Thymus (tissue), 11 donors: ENCODE data around the gene FRZB. TPM values are rescaled to one million over a fixed set of nuclear protein-coding genes. Genes with fewer than 3 reads are reported as not detected.

Experiments
- DNase-seq, 9 donors: peaks; one replicate each; pipeline ENCODE4 v3.0.0-alpha.2; 2013; ENCODE audit warnings: low spot score in 9 of 9, low read depth in 6 of 9, missing footprints in 1 of 9
- H3K27ac ChIP-seq, 2 donors: one replicate each; pipeline ENCODE4 v1.5.1; 2013; ENCODE audit warnings: control low read depth in 1 of 2, low read depth in 1 of 2, low read length in 1 of 2, mild to moderate bottlenecking in 1 of 2, moderate library complexity in 1 of 2
- H3K27me3 ChIP-seq, 2 donors: one replicate each; pipeline ENCODE4 v1.5.1; 2013; ENCODE audit warnings: low read length in 1 of 2; ENCODE audit not compliant: control insufficient read depth in 2 of 2, insufficient read depth in 1 of 2
- H3K36me3 ChIP-seq, 2 donors: one replicate each; pipeline ENCODE4 v1.5.1; 2013; ENCODE audit warnings: low read length in 1 of 2, mild to moderate bottlenecking in 1 of 2, moderate library complexity in 1 of 2; ENCODE audit not compliant: control insufficient read depth in 2 of 2, insufficient read depth in 2 of 2
- H3K4me1 ChIP-seq, 2 donors: one replicate each; pipeline ENCODE4 v1.5.1; 2013; ENCODE audit warnings: low read length in 2 of 2; ENCODE audit not compliant: control insufficient read depth in 2 of 2, insufficient read depth in 2 of 2
- H3K4me3 ChIP-seq, 2 donors: one replicate each; pipeline ENCODE4 v1.5.1; 2013; ENCODE audit warnings: low read length in 2 of 2, control low read depth in 1 of 2, mild to moderate bottlenecking in 1 of 2
- H3K9me3 ChIP-seq, 2 donors: one replicate each; pipeline ENCODE4 v1.5.1; 2013; ENCODE audit warnings: low read length in 1 of 2, mild to moderate bottlenecking in 1 of 2; ENCODE audit not compliant: control insufficient read depth in 2 of 2, insufficient read depth in 1 of 2
- WGBS: extraction: QIAGEN DNeasy Blood & Tissue Kit; methylation state at CpG from one replicate; pipeline ENCODE4 v1.1.7; 2013; 5-methylcytosine and 5-hydroxymethylcytosine counted together
- polyA plus RNA-seq: library from polyadenylated mRNA; stranded (reverse); fragments of 200-250 nt; gene quantifications from one replicate; pipeline ENCODE4 v1.2.3, GENCODE V29; 2013
- total RNA-seq: library from RNA; stranded (reverse); fragments of 120-200 nt; gene quantifications from one replicate; pipeline ENCODE4 v1.2.4, GENCODE V29; 2013
- donor health status: healthy.

FRZB gene
- total and polyA plus RNA-seq, 2 donors, result 2.5 to 5.0 TPM

DNA sequence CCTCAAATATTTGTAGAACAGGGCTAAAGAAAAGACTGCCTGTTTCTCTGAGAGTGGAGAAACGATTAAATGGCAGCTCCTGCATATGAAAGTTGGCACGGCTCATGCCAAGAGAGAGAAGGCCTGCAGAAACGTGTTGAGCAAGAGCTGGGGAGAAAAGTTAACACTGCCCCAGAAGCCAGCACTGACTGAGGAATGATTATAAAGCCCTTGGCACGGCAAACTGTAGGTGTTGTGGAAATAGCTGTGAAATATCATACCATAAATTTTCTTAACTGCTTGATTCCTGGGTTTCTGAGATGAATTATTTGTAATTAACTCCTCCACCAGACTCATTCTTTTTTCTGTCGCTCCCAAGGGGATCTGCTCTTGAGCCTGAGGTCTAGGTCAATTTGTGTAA, 4.3 kb downstream of the FRZB start:
- Histone ChIP-seq H3K9me3 (peaks cover 0 to 3% of the 10 kb centered on the region in 2 donors), H3K27ac (no peak overlapping the region), H3K36me3 (no peaks in the 10 kb centered on the region), H3K4me1 (peaks cover 0 to 12% of the 10 kb centered on the region in 2 donors), H3K4me3 (no peak overlapping the region), H3K27me3 (peaks cover 13 to 33% of the 10 kb centered on the region in 2 donors)
- no peak for DNase-seq
- 89% methylated on average over 5 of the region's 5 CpGs for WGBS

DNA sequence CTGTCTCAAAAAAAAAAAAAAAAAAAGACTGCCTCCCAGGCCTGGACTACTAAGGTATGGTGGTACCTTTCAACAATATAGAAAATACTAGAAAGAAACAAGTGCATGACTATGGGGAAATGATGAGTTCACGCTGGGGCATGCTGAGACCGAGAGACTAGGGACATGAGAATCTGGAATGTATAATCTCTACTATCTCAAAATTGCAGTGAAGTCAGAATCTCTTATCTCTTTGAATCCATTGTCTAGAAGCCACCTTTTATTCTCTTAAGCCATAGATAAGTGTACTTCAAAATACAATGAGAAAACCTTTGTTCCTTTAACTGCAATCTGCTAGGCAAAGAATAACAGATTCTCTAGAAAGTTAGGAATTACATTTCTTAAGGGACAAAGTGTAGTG, 5.6 kb downstream of the FRZB start:
- H3K27ac ChIP-seq, result no peak overlapping the region
- WGBS, result 98% methylated on average over 2 of the region's 2 CpGs

DNA sequence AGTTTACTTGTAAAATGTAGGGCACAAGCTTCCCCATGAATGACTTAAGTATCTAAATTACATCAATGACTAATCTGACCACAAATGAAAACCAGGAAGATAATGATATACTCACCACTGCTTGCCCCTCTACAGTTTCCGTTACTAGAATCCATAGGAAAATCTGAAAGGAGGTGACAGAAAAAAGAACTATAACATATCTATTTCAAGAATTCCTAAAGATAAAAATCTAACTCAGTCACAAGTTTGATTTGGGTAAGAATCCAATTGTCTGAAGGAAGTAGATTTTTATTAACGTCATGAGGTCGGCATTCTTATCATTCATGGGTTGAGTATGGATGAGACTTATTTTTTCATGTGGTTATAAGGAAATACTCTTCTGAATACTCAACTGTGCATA, 7.8 kb downstream of the FRZB start:
- H3K27me3 ChIP-seq, result peaks cover 0 to under 1% of the 10 kb centered on the region in 2 donors
- DNase-seq, result no peak
- H3K36me3 ChIP-seq, result no peaks in the 10 kb centered on the region
- H3K4me1 ChIP-seq, result no peaks in the 10 kb centered on the region
- WGBS, result 94% methylated on average over 3 of the region's 3 CpGs
- no peak overlapping the region for H3K27ac ChIP-seq
- no peaks in the 10 kb centered on the region for H3K9me3 ChIP-seq
- H3K4me3 ChIP-seq, result no peak overlapping the region

More for the DNA sequence above, 5.6 kb downstream of the FRZB start:
- Histone ChIP-seq H3K9me3 (no peaks in the 10 kb centered on the region), H3K27me3 (peaks cover 3 to 21% of the 10 kb centered on the region in 2 donors), H3K4me1 (no peaks in the 10 kb centered on the region), H3K36me3 (no peaks in the 10 kb centered on the region), H3K4me3 (no peak overlapping the region)
- DNase-seq, result no peak

DNA sequence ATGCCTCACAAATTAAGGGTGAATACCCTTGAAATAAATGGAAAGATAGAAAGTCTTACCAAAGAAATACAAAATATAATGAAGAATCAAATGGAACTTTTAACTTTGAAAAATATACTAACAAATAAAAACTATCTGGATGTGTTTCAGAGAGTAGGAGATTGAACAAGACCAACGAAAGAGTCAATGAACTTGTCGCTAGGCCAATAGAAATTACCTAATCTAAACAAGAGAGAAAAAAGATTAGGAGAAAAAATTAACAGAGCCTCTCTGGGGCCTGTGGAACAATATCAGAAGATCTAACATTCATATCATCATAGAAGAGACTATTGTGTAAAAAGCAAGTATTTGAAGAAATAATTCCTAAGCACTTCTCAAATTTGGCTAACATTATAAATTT, 11.1 kb downstream of the FRZB start:
- Histone ChIP-seq H3K36me3 (no peaks in the 10 kb centered on the region), H3K4me3 (no peak overlapping the region), H3K27ac (no peak overlapping the region), H3K9me3 (no peaks in the 10 kb centered on the region), H3K27me3 (no peaks in the 10 kb centered on the region), H3K4me1 (no peaks in the 10 kb centered on the region)
- 94% methylated on average over 2 of the region's 2 CpGs for WGBS
- no peak for DNase-seq

DNA sequence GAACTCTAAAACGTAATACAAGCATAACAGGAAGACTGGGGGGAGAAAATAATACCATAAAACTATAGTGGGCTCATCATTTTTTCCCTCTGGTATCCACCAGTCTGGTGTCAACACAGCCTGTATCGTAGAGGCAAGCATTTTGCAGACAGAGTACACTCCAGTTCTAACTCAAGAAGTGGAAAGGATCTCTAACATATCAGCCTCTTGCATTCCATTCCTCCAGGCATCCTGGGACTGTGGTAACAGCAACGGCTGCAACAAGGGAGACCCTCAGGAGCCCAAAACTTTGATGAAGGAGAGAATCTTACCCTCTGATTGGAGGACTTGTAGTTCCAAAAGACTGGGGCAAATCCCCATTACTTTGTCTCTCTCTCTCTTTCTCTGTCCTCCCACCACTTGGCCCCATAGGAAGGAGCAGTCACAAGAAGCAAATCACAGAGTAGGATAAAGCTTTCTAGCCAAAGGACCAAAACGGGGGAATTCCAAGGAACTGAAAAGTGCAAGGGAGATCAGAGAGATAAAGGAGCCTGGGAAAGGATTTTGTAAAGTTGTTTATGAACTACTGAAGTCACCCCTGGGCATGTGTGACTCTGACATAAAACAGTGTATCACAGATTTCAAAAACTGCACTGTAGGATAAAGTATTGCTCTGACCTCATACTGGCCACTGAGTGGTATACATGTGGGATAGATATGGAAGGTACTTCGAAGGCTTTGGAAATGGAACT, 11.9 kb downstream of the FRZB start:
- Histone ChIP-seq H3K27ac (no peak overlapping the region), H3K27me3 (no peaks in the 10 kb centered on the region), H3K36me3 (no peaks in the 10 kb centered on the region), H3K9me3 (no peaks in the 10 kb centered on the region), H3K4me3 (no peak overlapping the region), H3K4me1 (no peaks in the 10 kb centered on the region)
- 85% methylated on average over 5 of the region's 5 CpGs for WGBS
- no peak for DNase-seq

DNA sequence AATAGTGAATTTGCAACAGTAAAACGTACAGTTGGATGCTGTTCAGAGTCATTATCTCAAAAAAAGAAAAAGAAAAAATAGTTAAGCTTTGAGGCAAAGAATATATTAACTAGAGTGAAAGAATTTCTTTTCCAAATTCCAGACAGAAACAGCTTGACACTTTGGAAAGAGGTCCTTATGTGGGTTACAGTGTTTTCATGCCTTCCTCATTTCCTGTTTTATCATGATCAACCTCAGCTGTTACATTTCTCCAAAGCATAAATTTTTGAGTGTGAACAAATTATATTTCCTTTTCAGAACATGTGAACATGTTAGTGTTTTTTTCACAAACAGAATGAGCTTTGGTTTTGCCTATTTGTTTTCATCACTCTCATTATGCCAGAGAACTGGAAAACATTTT, 13.6 kb downstream of the FRZB start:
- H3K27me3 ChIP-seq, result no peaks in the 10 kb centered on the region
- DNase-seq, result no peak
- no peaks in the 10 kb centered on the region for H3K9me3 ChIP-seq
- no peaks in the 10 kb centered on the region for H3K36me3 ChIP-seq
- H3K4me3 ChIP-seq, result no peak overlapping the region
- H3K27ac ChIP-seq, result no peak overlapping the region
- WGBS, result 89% methylated on average over 1 of the region's 1 CpG
- no peaks in the 10 kb centered on the region for H3K4me1 ChIP-seq

DNA sequence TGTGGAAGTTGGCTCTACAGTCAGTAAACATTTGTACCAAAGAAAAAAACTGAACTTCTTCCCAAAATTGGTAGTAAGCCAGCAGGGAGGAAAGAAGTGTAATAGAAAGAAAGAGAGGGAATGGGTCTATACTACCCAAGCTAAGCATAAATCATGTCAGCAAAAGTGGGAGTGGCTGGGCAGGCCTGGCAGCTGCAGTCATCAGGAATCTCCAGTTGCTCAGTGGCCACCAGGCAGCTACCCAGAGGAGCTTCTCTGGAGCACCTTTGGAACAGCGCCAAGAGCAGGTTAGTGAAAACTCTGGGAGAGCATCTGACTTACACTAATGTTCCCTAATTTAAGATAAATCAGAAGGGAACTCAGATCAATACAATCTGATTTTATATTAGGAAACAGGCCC, 14.3 kb downstream of the FRZB start:
- no peak overlapping the region for H3K4me3 ChIP-seq
- H3K36me3 ChIP-seq, result no peaks in the 10 kb centered on the region
- H3K27me3 ChIP-seq, result no peaks in the 10 kb centered on the region
- no peaks in the 10 kb centered on the region for H3K9me3 ChIP-seq
- H3K4me1 ChIP-seq, result no peaks in the 10 kb centered on the region
- no peak overlapping the region for H3K27ac ChIP-seq
- 98% methylated on average over 1 of the region's 1 CpG for WGBS
- DNase-seq, result no peak

DNA sequence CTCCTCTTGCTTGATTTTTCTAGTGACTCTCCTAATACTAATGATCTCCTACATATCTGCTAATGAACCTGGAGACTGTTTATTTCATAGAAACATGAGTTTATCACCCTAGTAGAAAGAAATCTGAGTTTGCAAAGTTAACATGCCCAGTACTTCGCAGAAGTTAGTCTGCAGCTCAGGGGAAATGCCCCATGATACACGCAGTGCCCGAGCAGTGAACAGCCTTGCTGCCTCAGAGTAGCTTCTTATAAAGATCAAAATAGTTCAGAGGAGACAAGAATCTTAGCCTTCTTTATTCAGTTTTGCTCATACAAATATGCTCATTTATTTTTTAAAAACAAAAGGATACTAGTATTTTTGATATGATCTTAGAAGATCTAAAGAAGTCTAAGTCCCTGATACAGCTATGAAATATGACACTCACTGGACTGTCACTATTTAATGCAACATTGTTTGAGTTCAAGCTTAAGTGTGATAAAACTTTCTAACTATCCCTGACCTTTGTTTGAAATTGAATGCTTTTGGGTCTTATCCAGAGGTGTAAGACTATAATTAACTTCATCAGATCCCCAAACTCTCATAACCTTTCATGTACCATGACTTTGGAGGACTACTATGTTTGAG, 20.5 kb downstream of the FRZB start:
- Histone ChIP-seq H3K27me3 (no peaks in the 10 kb centered on the region), H3K9me3 (no peaks in the 10 kb centered on the region), H3K27ac (no peak overlapping the region), H3K4me3 (no peak overlapping the region), H3K36me3 (no peaks in the 10 kb centered on the region), H3K4me1 (no peaks in the 10 kb centered on the region)
- no peak for DNase-seq
- WGBS, result 93% methylated on average over 3 of the region's 3 CpGs

DNA sequence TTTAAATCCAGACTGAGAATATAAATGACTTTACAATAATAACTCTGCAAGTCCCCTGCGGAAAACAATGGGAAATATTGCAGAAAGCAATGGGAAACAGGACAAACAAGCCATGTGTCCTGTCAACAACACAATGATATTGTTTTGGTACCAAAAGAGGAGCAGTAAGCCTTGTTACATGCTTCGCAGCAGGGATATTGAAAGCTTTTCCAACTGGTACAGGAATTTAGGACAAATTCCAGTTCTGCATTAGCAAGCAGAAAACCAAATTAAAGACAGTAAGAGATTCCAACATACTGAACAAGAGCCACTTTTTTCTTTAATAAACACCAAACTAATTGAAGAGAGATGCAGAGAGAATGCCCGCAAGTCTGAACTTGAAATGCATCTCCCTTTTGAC, 30.0 kb downstream of the FRZB start:
- no peak for DNase-seq
- WGBS, result 94% methylated on average over 3 of the region's 3 CpGs
- H3K4me3 ChIP-seq, result no peak overlapping the region
- H3K27ac ChIP-seq, result no peak overlapping the region
- no peaks in the 10 kb centered on the region for H3K36me3 ChIP-seq
- H3K9me3 ChIP-seq, result no peaks in the 10 kb centered on the region
- peaks cover 9 to 20% of the 10 kb centered on the region in 2 donors for H3K4me1 ChIP-seq
- no peaks in the 10 kb centered on the region for H3K27me3 ChIP-seq
